ENCODE data around the gene SIRT3. TPM values are rescaled to one million over a fixed set of nuclear protein-coding genes. Genes with fewer than 3 reads are reported as not detected.

SIRT3 gene
- total RNA-seq, 1 donor from 2014 or later, result 17.0 TPM

GRCh38 chr11:207208-207862, 28.8 kb downstream of the SIRT3 start, which contains the start of the genes BET1L and RIC8A:
Gene BET1L (minus strand): TSS chr11:207399. CDS start chr11:207321, 78 bp downstream.
Gene RIC8A (plus strand): TSS chr11:207708. CDS start chr11:208855, 1,147 bp downstream.
- intact Hi-C loops (cut with micrococcal nuclease), result loop anchor here (1.0 to 5.0 kb wide), 6 partner anchors 29 to 610 kb away; partner anchors contain the start of genes IFITM1, PNPLA2, PSMD13 and RNH1
- Mint-ChIP-seq H3K27ac (peak within 1 kb of the TSS; percentile 100), H3K9me3 (no peaks in the 10 kb centered on the region), H3K27me3 (ENCODE audit: low read depth) (no peaks in the 10 kb centered on the region), H3K36me3 (ENCODE audit: low read depth) (peaks cover 76% of the 10 kb centered on the region), H3K4me3 (ENCODE audit: low read depth) (peak within 1 kb of the TSS; percentile 100), H3K4me1 (ENCODE audit: low read depth) (peaks cover 26% of the 10 kb centered on the region)
- DNase-seq (ENCODE audit: low spot score), result peak; percentile 98

GRCh38 chr11:206526-207207, 29.5 kb downstream of the SIRT3 start:
- H3K4me1 Mint-ChIP-seq (ENCODE audit: low read depth), result peaks cover 33% of the 10 kb centered on the region
- H3K4me3 Mint-ChIP-seq (ENCODE audit: low read depth), result peak overlapping the region; percentile 100
- peak overlapping the region; percentile 95 for H3K27ac Mint-ChIP-seq
- intact Hi-C loops (cut with micrococcal nuclease), result loop anchor here (1.0 to 5.0 kb wide), 6 partner anchors 30 to 611 kb away; partner anchors contain the start of genes IFITM1, PNPLA2, PSMD13 and RNH1
- peaks cover 73% of the 10 kb centered on the region for H3K36me3 Mint-ChIP-seq (ENCODE audit: low read depth)
- no peak for DNase-seq (ENCODE audit: low spot score)
- H3K9me3 Mint-ChIP-seq, result no peaks in the 10 kb centered on the region
- H3K27me3 Mint-ChIP-seq (ENCODE audit: low read depth), result no peaks in the 10 kb centered on the region

DNA sequence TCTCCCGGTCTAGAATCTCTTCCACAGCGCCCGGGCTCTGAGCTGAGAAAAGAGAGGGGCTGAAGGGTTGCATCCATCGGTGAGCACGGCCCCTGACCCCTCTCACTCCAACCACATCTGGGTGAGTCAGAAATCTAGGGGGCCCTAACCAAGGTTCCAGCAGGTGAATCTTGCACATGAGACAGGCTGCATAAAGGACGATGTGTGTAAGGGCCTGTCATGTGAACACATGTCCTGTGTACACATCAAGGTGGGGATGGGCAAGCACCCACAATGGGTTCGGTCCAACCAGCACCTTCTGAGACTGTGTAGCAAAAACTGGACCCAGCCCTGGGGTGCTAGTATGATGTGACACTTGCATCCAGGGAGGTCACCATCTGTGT, 30.1 kb downstream of the SIRT3 start:
- intact Hi-C loops (cut with micrococcal nuclease), result loop anchor here (2.0 to 5.0 kb wide), 5 partner anchors 106 to 611 kb away; partner anchors contain the start of genes IFITM1, PNPLA2 and RNH1
- H3K9me3 Mint-ChIP-seq, result no peaks in the 10 kb centered on the region
- peak overlapping the region; percentile 100 for H3K4me3 Mint-ChIP-seq (ENCODE audit: low read depth)
- peaks cover 70% of the 10 kb centered on the region for H3K36me3 Mint-ChIP-seq (ENCODE audit: low read depth)
- H3K27me3 Mint-ChIP-seq (ENCODE audit: low read depth), result no peaks in the 10 kb centered on the region
- peak overlapping the region; percentile 95 for H3K27ac Mint-ChIP-seq
- DNase-seq (ENCODE audit: low spot score), result no peak
- H3K4me1 Mint-ChIP-seq (ENCODE audit: low read depth), result peaks cover 39% of the 10 kb centered on the region

- Mint-ChIP-seq H3K9me3 (no peaks in the 10 kb centered on the region), H3K27me3 (ENCODE audit: low read depth) (no peaks in the 10 kb centered on the region), H3K36me3 (ENCODE audit: low read depth) (peaks cover 68% of the 10 kb centered on the region), H3K4me3 (ENCODE audit: low read depth) (peak overlapping the region; percentile 100), H3K27ac (peak overlapping the region; percentile 22), H3K4me1 (ENCODE audit: low read depth) (peaks cover 39% of the 10 kb centered on the region)
- DNase-seq (ENCODE audit: low spot score), result no peak
- intact Hi-C loops (cut with micrococcal nuclease), result loop anchor here (2.0 to 5.0 kb wide), 5 partner anchors 107 to 612 kb away; partner anchors contain the start of genes IFITM1, PNPLA2 and RNH1
Observed at GRCh38 chr11:205221-206001, 30.7 kb downstream of the SIRT3 start.

DNA sequence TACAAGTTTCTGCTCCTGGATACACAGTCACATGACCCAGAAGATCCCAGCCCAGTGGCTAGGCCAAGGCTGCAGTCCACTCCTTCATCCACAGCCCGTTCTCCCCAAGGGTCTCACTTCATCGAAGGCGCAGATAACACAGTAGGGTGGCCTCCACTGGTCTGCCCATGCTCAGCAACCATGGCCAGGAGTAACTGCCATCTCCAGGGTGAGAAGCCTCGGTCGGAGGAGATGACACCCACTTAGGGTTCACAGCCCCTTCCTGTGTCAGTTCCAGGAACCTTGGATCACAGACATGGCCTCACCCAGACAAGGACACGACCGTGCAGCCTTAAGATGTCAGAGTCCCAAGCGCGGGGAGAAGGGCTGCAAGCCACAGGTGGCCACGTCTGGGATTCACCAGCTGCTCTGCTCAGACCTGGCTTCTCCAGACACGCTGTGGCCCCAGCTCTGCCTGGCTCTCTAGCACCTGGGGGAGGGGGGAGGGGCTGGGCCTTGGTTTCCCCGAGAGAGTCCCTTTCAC, 31.5 kb downstream of the SIRT3 start:
- no peak overlapping the region for H3K27ac Mint-ChIP-seq
- H3K9me3 Mint-ChIP-seq, result no peaks in the 10 kb centered on the region
- no peaks in the 10 kb centered on the region for H3K27me3 Mint-ChIP-seq (ENCODE audit: low read depth)
- no peak for DNase-seq (ENCODE audit: low spot score)
- peaks cover 33% of the 10 kb centered on the region for H3K4me1 Mint-ChIP-seq (ENCODE audit: low read depth)
- intact Hi-C loops (cut with micrococcal nuclease), result loop anchor here (5.0 kb wide), 3 partner anchors 108 to 613 kb away; partner anchors contain the start of genes IFITM1 and PNPLA2
- no peak overlapping the region for H3K4me3 Mint-ChIP-seq (ENCODE audit: low read depth)
- H3K36me3 Mint-ChIP-seq (ENCODE audit: low read depth), result peaks cover 61% of the 10 kb centered on the region

GRCh38 chr11:203945-204586, 32.1 kb downstream of the SIRT3 start:
- H3K27me3 Mint-ChIP-seq (ENCODE audit: low read depth), result no peaks in the 10 kb centered on the region
- peaks cover 32% of the 10 kb centered on the region for H3K4me1 Mint-ChIP-seq (ENCODE audit: low read depth)
- H3K4me3 Mint-ChIP-seq (ENCODE audit: low read depth), result peak overlapping the region; percentile 30
- intact Hi-C loops (cut with micrococcal nuclease), result no loop called here
- peaks cover 60% of the 10 kb centered on the region for H3K36me3 Mint-ChIP-seq (ENCODE audit: low read depth)
- no peaks in the 10 kb centered on the region for H3K9me3 Mint-ChIP-seq
- DNase-seq (ENCODE audit: low spot score), result peak; percentile 8
- H3K27ac Mint-ChIP-seq, result no peak overlapping the region

GRCh38 chr11:203056-203944, 32.8 kb downstream of the SIRT3 start:
- H3K4me1 Mint-ChIP-seq (ENCODE audit: low read depth), result peaks cover 32% of the 10 kb centered on the region
- peaks cover 54% of the 10 kb centered on the region for H3K36me3 Mint-ChIP-seq (ENCODE audit: low read depth)
- H3K9me3 Mint-ChIP-seq, result no peaks in the 10 kb centered on the region
- no peak overlapping the region for H3K4me3 Mint-ChIP-seq (ENCODE audit: low read depth)
- DNase-seq (ENCODE audit: low spot score), result no peak
- intact Hi-C loops (cut with micrococcal nuclease), result no loop called here
- no peaks in the 10 kb centered on the region for H3K27me3 Mint-ChIP-seq (ENCODE audit: low read depth)
- H3K27ac Mint-ChIP-seq, result peak overlapping the region; percentile 86

GRCh38 chr11:202490-202889, 33.7 kb downstream of the SIRT3 start:
- peaks cover 32% of the 10 kb centered on the region for H3K4me1 Mint-ChIP-seq (ENCODE audit: low read depth)
- no peak for DNase-seq (ENCODE audit: low spot score)

GRCh38 chr11:201966-202365, 34.2 kb downstream of the SIRT3 start:
- Mint-ChIP-seq H3K36me3 (ENCODE audit: low read depth) (peaks cover 47% of the 10 kb centered on the region), H3K4me1 (ENCODE audit: low read depth) (peaks cover 32% of the 10 kb centered on the region), H3K27ac (peak overlapping the region; percentile 86), H3K4me3 (ENCODE audit: low read depth) (no peak overlapping the region), H3K27me3 (ENCODE audit: low read depth) (no peaks in the 10 kb centered on the region), H3K9me3 (no peaks in the 10 kb centered on the region)
- DNase-seq (ENCODE audit: low spot score), result no peak
- intact Hi-C loops (cut with micrococcal nuclease), result no loop called here

More at GRCh38 chr11:202490-202889, 33.7 kb downstream of the SIRT3 start:
- Mint-ChIP-seq H3K36me3 (ENCODE audit: low read depth) (peaks cover 51% of the 10 kb centered on the region), H3K27ac (peak overlapping the region; percentile 86), H3K4me3 (ENCODE audit: low read depth) (peak overlapping the region; percentile 23), H3K27me3 (ENCODE audit: low read depth) (no peaks in the 10 kb centered on the region), H3K9me3 (no peaks in the 10 kb centered on the region)
- intact Hi-C loops (cut with micrococcal nuclease), result no loop called here

- intact Hi-C loops (cut with micrococcal nuclease), result no loop called here
- no peaks in the 10 kb centered on the region for H3K27me3 Mint-ChIP-seq (ENCODE audit: low read depth)
- peaks cover 27% of the 10 kb centered on the region for H3K4me1 Mint-ChIP-seq (ENCODE audit: low read depth)
- peak overlapping the region; percentile 86 for H3K27ac Mint-ChIP-seq
- H3K36me3 Mint-ChIP-seq (ENCODE audit: low read depth), result peaks cover 37% of the 10 kb centered on the region
- H3K4me3 Mint-ChIP-seq (ENCODE audit: low read depth), result no peak overlapping the region
- no peaks in the 10 kb centered on the region for H3K9me3 Mint-ChIP-seq
- no peak for DNase-seq (ENCODE audit: low spot score)
Observed at GRCh38 chr11:200224-201003, 35.7 kb downstream of the SIRT3 start.

DNA sequence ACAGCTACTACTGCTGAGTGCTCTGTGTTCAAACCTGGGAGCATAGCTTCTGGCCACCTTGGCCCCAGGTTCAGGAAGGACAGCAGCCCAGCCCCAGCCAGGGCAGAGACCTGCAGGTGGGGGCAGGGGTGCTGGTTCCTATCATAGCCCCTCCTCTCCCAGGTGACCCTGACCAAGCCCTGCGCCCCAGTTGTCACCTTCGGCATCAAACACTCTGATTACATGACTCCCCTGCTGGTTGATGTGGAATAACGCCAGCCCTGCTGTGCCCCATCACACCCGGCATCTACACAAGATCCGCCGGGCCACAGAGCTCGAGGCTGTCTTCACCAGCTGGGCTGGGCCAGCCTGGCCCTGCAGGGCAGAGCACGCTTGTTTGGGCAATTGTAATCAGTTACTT, 36.4 kb downstream of the SIRT3 start:
- Mint-ChIP-seq H3K36me3 (ENCODE audit: low read depth) (peaks cover 33% of the 10 kb centered on the region), H3K9me3 (no peaks in the 10 kb centered on the region), H3K27ac (no peak overlapping the region), H3K4me1 (ENCODE audit: low read depth) (peaks cover 27% of the 10 kb centered on the region), H3K4me3 (ENCODE audit: low read depth) (no peak overlapping the region), H3K27me3 (ENCODE audit: low read depth) (no peaks in the 10 kb centered on the region)
- peak; percentile 8 for DNase-seq (ENCODE audit: low spot score)
- intact Hi-C loops (cut with micrococcal nuclease), result no loop called here
